ENCODE data around the gene EPHB6. TPM values are rescaled to one million over a fixed set of nuclear protein-coding genes. Genes with fewer than 3 reads are reported as not detected.

EPHB6 gene
- total and polyA plus RNA-seq, 7 donors, result 1.2 to 13.6 (median 6.7) TPM

GRCh38 chr7:142868986-142869415, 14.1 kb downstream of the EPHB6 start:
- Histone ChIP-seq H3K4me3 (no peak overlapping the region), H3K27me3 (no peaks in the 10 kb centered on the region), H3K36me3 (no peaks in the 10 kb centered on the region), H3K27ac (no peak overlapping the region), H3K4me1 (no peaks in the 10 kb centered on the region), H3K9me3 (no peaks in the 10 kb centered on the region)
- intact Hi-C loops (cut with DNase I), result no loop called here
- WGBS, 2 donors, result 85 to 93% methylated on average over 11 of the region's 11 CpGs
- TF ChIP-seq POLR2AphosphoS5 (IDR thresholded peaks at IDR 0.05) (no peak), CTCF (IDR thresholded peaks at IDR 0.05) (no peak), EP300 (IDR thresholded peaks at IDR 0.05) (no peak), POLR2A (IDR thresholded peaks at IDR 0.05) (no peak)
- no peak for DNase-seq

- Histone ChIP-seq H3K36me3 (no peaks in the 10 kb centered on the region), H3K9me3 (no peaks in the 10 kb centered on the region), H3K4me3 (no peak overlapping the region), H3K4me1 (no peaks in the 10 kb centered on the region), H3K27me3 (no peaks in the 10 kb centered on the region), H3K27ac (no peak overlapping the region)
- no peak for DNase-seq
- intact Hi-C loops (cut with DNase I), result no loop called here
- no peak for TF ChIP-seq POLR2A (IDR thresholded peaks at IDR 0.05)
- TF ChIP-seq POLR2AphosphoS5 (IDR thresholded peaks at IDR 0.05), result no peak
- no peak for TF ChIP-seq EP300 (IDR thresholded peaks at IDR 0.05)
- no peak for TF ChIP-seq CTCF (IDR thresholded peaks at IDR 0.05)
- 71 to 91% methylated on average over 2 of the region's 2 CpGs for WGBS, 2 donors
Measured at GRCh38 chr7:142869434-142869833, 14.6 kb downstream of the EPHB6 start.

- H3K4me1 ChIP-seq, result no peaks in the 10 kb centered on the region
- intact Hi-C loops (cut with DNase I), result no loop called here
- 82 to 88% methylated on average over 8 of the region's 8 CpGs for WGBS, 2 donors
Measured at GRCh38 chr7:142870147-142870559, 15.3 kb downstream of the EPHB6 start.

GRCh38 chr7:142870566-142871259, 15.8 kb downstream of the EPHB6 start:
- WGBS, 2 donors, result 86 to 90% methylated on average over 14 of the region's 14 CpGs
- H3K4me1 ChIP-seq, result no peaks in the 10 kb centered on the region
- no peak overlapping the region for H3K4me3 ChIP-seq
- intact Hi-C loops (cut with DNase I), result no loop called here
- no peak for DNase-seq
- H3K27me3 ChIP-seq, result no peaks in the 10 kb centered on the region
- TF ChIP-seq EP300 (IDR thresholded peaks at IDR 0.05) (no peak), CTCF (IDR thresholded peaks at IDR 0.05) (no peak), POLR2AphosphoS5 (IDR thresholded peaks at IDR 0.05) (no peak), POLR2A (IDR thresholded peaks at IDR 0.05) (no peak)
- H3K27ac ChIP-seq, result no peak overlapping the region
- H3K9me3 ChIP-seq, result no peaks in the 10 kb centered on the region
- H3K36me3 ChIP-seq, result no peaks in the 10 kb centered on the region

More at GRCh38 chr7:142870147-142870559, 15.3 kb downstream of the EPHB6 start:
- no peak for DNase-seq
- H3K27ac ChIP-seq, result no peak overlapping the region
- no peaks in the 10 kb centered on the region for H3K36me3 ChIP-seq
- TF ChIP-seq EP300 (IDR thresholded peaks at IDR 0.05), result no peak
- H3K9me3 ChIP-seq, result no peaks in the 10 kb centered on the region
- H3K27me3 ChIP-seq, result no peaks in the 10 kb centered on the region
- no peak overlapping the region for H3K4me3 ChIP-seq

GRCh38 chr7:142871260-142872105, 16.6 kb downstream of the EPHB6 start:
- no peak for TF ChIP-seq CTCF (IDR thresholded peaks at IDR 0.05)
- TF ChIP-seq POLR2AphosphoS5 (IDR thresholded peaks at IDR 0.05), result no peak
- no peak for TF ChIP-seq POLR2A (IDR thresholded peaks at IDR 0.05)
- no peak for TF ChIP-seq EP300 (IDR thresholded peaks at IDR 0.05)
- no peaks in the 10 kb centered on the region for H3K36me3 ChIP-seq
- H3K4me3 ChIP-seq, result no peak overlapping the region
- WGBS, 2 donors, result 91 to 92% methylated on average over 23 of the region's 23 CpGs
- DNase-seq, result no peak
- H3K4me1 ChIP-seq, result no peaks in the 10 kb centered on the region
- no peaks in the 10 kb centered on the region for H3K9me3 ChIP-seq
- H3K27me3 ChIP-seq, result no peaks in the 10 kb centered on the region
- intact Hi-C loops (cut with DNase I), result no loop called here
- H3K27ac ChIP-seq, result no peak overlapping the region

Data from sigmoid colon (tissue), 7 donors.